Fibroblast of lung (primary cell): ENCODE measurements around the gene C4orf33.

Experiments
- EZH2 ChIP-seq: IDR thresholded peaks from 2 replicates; pipeline ENCODE4 v1.5.1; 2012; ENCODE audit warnings: low read length, control low read depth, mild to moderate bottlenecking; ENCODE audit errors: missing control alignments
- TF ChIP-seq, protein P1 (sequence below), 2 donors: IDR thresholded peaks in 1 of 2; conservative IDR thresholded peaks in 1 of 2; 1 replicate in 1 of 2; 2 replicates in 1 of 2; pipeline ENCODE4 v1.5.1; 2011 to 2012; ENCODE audit warnings: low read length in 2 of 2, control low read depth in 1 of 2, inconsistent platforms in 1 of 2, low read depth in 1 of 2, mild to moderate bottlenecking in 1 of 2

DNA sequence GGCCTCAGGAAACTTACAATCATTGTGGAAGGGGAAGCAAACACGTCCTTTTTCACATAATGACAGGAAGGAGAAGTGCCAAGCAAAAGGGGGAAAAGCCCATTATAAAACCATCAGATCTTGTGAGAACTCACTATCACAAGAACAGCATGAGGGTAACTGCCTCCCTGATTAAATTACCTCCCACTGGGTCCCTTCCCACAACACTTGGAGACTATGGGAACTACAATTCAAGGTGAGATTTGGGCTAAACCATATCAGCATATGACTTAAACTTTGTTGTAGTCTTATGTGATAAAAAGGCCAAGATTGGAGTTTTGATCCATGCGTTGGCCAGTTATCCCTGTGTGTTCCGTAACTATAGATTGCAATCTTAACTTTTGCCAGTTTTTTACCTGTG, 68.3 kb downstream of the C4orf33 start:
- no peak for TF ChIP-seq EZH2
- TF ChIP-seq, protein P1, sequence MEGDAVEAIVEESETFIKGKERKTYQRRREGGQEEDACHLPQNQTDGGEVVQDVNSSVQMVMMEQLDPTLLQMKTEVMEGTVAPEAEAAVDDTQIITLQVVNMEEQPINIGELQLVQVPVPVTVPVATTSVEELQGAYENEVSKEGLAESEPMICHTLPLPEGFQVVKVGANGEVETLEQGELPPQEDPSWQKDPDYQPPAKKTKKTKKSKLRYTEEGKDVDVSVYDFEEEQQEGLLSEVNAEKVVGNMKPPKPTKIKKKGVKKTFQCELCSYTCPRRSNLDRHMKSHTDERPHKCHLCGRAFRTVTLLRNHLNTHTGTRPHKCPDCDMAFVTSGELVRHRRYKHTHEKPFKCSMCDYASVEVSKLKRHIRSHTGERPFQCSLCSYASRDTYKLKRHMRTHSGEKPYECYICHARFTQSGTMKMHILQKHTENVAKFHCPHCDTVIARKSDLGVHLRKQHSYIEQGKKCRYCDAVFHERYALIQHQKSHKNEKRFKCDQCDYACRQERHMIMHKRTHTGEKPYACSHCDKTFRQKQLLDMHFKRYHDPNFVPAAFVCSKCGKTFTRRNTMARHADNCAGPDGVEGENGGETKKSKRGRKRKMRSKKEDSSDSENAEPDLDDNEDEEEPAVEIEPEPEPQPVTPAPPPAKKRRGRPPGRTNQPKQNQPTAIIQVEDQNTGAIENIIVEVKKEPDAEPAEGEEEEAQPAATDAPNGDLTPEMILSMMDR (conservative IDR thresholded peaks at IDR 0.05 in 1 of 2, IDR thresholded peaks at IDR 0.05 in 1 of 2; ENCODE audit: low read depth in 1 of 2, low read length in 2 of 2) = no peak
